Endothelial cell of umbilical vein (primary cell): ENCODE results near the gene SYNE3. TPM values are rescaled to one million over a fixed set of nuclear protein-coding genes. Genes with fewer than 3 reads are reported as not detected.

ENCODE experiments used
- BruUV-seq: library from RNA; stranded (reverse); fragments of 400-500 nt; replicated peaks from 2 replicates; lab custom pipeline; 2021; lab: Mats Ljungman, UMichigan
- CTCF ChIA-PET: fragments of 300-600, 350-600 bp; sonication (Branson Sonifier 250); formaldehyde crosslinking; loops from one replicate; lab custom pipeline; 2021; ENCODE audit warnings: antibody characterized with exemption, inconsistent platforms; lab: Charles Lee
- POLR2A ChIA-PET: fragments of 300-600, 350-600 bp; sonication (Branson Sonifier 250); formaldehyde crosslinking; loops from one replicate; lab custom pipeline; 2021; ENCODE audit warnings: antibody characterized with exemption, inconsistent platforms; lab: Charles Lee
- DNase-seq: peaks from one replicate; pipeline ENCODE4 v3.0.0-alpha.2; 2011; ENCODE audit warnings: low read depth, low spot score
- FAIRE-seq: peaks from 2 replicates; lab custom pipeline; 2011; peaks lifted over from hg19 to GRCh38; lab: Jason Lieb, UNC
- H2AFZ ChIP-seq: 2 replicates; pipeline ENCODE4 v1.6.0; 2012; ENCODE audit warnings: low read depth, low read length, control low read depth, inconsistent platforms
- H3K27ac ChIP-seq: 2 replicates; pipeline ENCODE4 v1.5.1; 2011; ENCODE audit warnings: low read depth, mild to moderate bottlenecking, control low read depth, low read length, moderate library complexity; ENCODE audit not compliant: insufficient read depth
- H3K27me3 ChIP-seq, 2 experiments: 2 replicates each; pipeline versions ENCODE4 v1.6.0 to v1.6.1; 2011; ENCODE audit warnings: low read length in 2 of 2, mixed read lengths in 1 of 2; ENCODE audit not compliant: control insufficient read depth in 2 of 2, insufficient read depth in 2 of 2
- H3K36me3 ChIP-seq, 2 experiments: 2 replicates in 1 of 2; 3 replicates in 1 of 2; pipeline ENCODE4 v1.5.1; 2011; ENCODE audit warnings: low read length in 2 of 2, mild to moderate bottlenecking in 1 of 2, moderate library complexity in 1 of 2; ENCODE audit not compliant: control insufficient read depth in 2 of 2, insufficient read depth in 2 of 2; ENCODE audit errors: extremely low read depth in 1 of 2
- H3K4me1 ChIP-seq: 3 replicates; pipeline ENCODE4 v1.5.1; 2011; ENCODE audit warnings: mild to moderate bottlenecking, low read length; ENCODE audit not compliant: control insufficient read depth, insufficient read depth; ENCODE audit errors: extremely low read depth
- H3K4me2 ChIP-seq: 2 replicates; pipeline ENCODE4 v1.6.1; 2011; ENCODE audit warnings: low read length, control low read depth, mixed read lengths; ENCODE audit not compliant: insufficient read depth
- H3K4me3 ChIP-seq, 3 experiments: fragments of 200-600 bp in 1 of 3; sonication (generic), shearing (Covaris generic) in 1 of 3; replicated peaks in 1 of 3; 2 replicates each; pipeline ENCODE4 v1.5.1; 2011 to 2016; ENCODE audit warnings: control low read depth in 3 of 3, low read length in 3 of 3, mild to moderate bottlenecking in 2 of 3, inconsistent platforms in 1 of 3, low read depth in 1 of 3, moderate library complexity in 1 of 3; ENCODE audit not compliant: insufficient read depth in 1 of 3
- H3K79me2 ChIP-seq: 2 replicates; pipeline ENCODE4 v1.6.0; 2012; ENCODE audit warnings: low read length, inconsistent platforms; ENCODE audit not compliant: control insufficient read depth, insufficient read depth
- H3K9ac ChIP-seq: replicated peaks from 2 replicates; pipeline ENCODE3; 2011; ENCODE audit warnings: low read length, control low read depth; ENCODE audit not compliant: insufficient read depth; ENCODE audit errors: extremely low read depth
- H3K9me1 ChIP-seq: replicated peaks from 3 replicates; pipeline ENCODE4 v1.6.0; 2011; ENCODE audit warnings: mild to moderate bottlenecking, low read length; ENCODE audit not compliant: control insufficient read depth, insufficient read depth; ENCODE audit errors: extremely low read depth
- H3K9me3 ChIP-seq: replicated peaks from 2 replicates; pipeline ENCODE4 v1.5.1; 2012; ENCODE audit warnings: low read length, inconsistent platforms; ENCODE audit not compliant: control insufficient read depth, insufficient read depth
- H4K20me1 ChIP-seq: replicated peaks from 2 replicates; pipeline ENCODE3; 2011; ENCODE audit warnings: mild to moderate bottlenecking, low read length; ENCODE audit not compliant: control insufficient read depth, insufficient read depth; ENCODE audit errors: extremely low read depth
- CTCF ChIP-seq, 2 donors: IDR thresholded peaks; 1 replicate in 1 of 2; 2 replicates in 1 of 2; pipeline ENCODE4 v1.5.1; 2011; ENCODE audit warnings: low read length in 2 of 2, mild to moderate bottlenecking in 2 of 2, moderate library complexity in 2 of 2, control low read depth in 1 of 2, inconsistent platforms in 1 of 2, low read depth in 1 of 2; ENCODE audit not compliant: insufficient read depth in 1 of 2; ENCODE audit errors: extremely low read depth in 1 of 2
- EZH2 ChIP-seq: IDR thresholded peaks from 2 replicates; pipeline ENCODE4 v1.6.1; 2012; ENCODE audit warnings: borderline replicate concordance, low read depth, mild to moderate bottlenecking, moderate library complexity, low read length, inconsistent platforms; ENCODE audit not compliant: severe bottlenecking
- FOS ChIP-seq: IDR thresholded peaks from 2 replicates; pipeline ENCODE4 v1.6.1; 2011; ENCODE audit warnings: mild to moderate bottlenecking, low read length, moderate library complexity, borderline replicate concordance; ENCODE audit not compliant: insufficient read depth
- GATA2 ChIP-seq: IDR thresholded peaks from 2 replicates; pipeline ENCODE4 v1.7.0; 2011; ENCODE audit warnings: low read depth, mild to moderate bottlenecking, moderate library complexity, mixed read lengths, low read length; ENCODE audit not compliant: insufficient read length, insufficient read depth
- JUN ChIP-seq: IDR thresholded peaks from 2 replicates; pipeline ENCODE4 v1.6.1; 2011; ENCODE audit warnings: borderline replicate concordance, low read depth; ENCODE audit not compliant: insufficient read length, insufficient read depth
- MAX ChIP-seq: IDR thresholded peaks from 2 replicates; pipeline ENCODE4 v1.6.1; 2011; ENCODE audit not compliant: insufficient read depth, insufficient read length
- MYC ChIP-seq: IDR thresholded peaks from one replicate; pipeline ENCODE4 v1.6.1; 2011; ENCODE audit warnings: mild to moderate bottlenecking, low read depth, low read length
- POLR2A ChIP-seq: IDR thresholded peaks from 2 replicates; pipeline ENCODE4 v1.6.1; 2012; ENCODE audit warnings: low read depth, mild to moderate bottlenecking, control low read depth, low read length
- POLR2AphosphoS5 ChIP-seq: IDR thresholded peaks from 2 replicates; pipeline ENCODE4 v1.6.1; 2012; ENCODE audit warnings: low read depth, mild to moderate bottlenecking, control low read depth, low read length, moderate library complexity; ENCODE audit not compliant: insufficient read depth
- dilution Hi-C: fragments of 300-500 bp; cut with MboI; formaldehyde crosslinking; loops from one replicate; pipeline ENCODE4 v1.15.0; 2019; ENCODE audit warnings: low sequenced_read_pairs; ENCODE audit not compliant: extremely low pct_ligation_motif_present
- intact Hi-C: fragments of 100-400 bp; cut with micrococcal nuclease; formaldehyde crosslinking; loops from one replicate; pipeline ENCODE4 v1.10.0; 2022
- polyA plus RNA-seq, 4 experiments: library from polyadenylated mRNA; depleted of rRNA in 3 of 4; stranded (reverse) in 3 of 4; unstranded in 1 of 4; fragments of >200 nt; gene quantifications; 2 replicates each; pipeline versions ENCODE4 v1.2.1 to v1.2.3, GENCODE V29; 2011 to 2012; ENCODE audit warnings: missing spikeins in 1 of 4
- total RNA-seq: library from RNA; stranded (reverse); gene quantifications from 2 replicates; pipeline ENCODE4 v1.2.3, GENCODE V29; 2021

Gene SYNE3
- total and polyA plus RNA-seq, 2 donors (not counting 3 experiments of a cell fraction or from before 2014, with no cell fraction given): 3.0 to 18.8 TPM

- Histone ChIP-seq H3K27ac (no peak overlapping the region), H3K9ac (no peak overlapping the region), H3K36me3 (no peaks in the 10 kb centered on the region), H3K4me3 (peak overlapping the region in 1 of 3 experiments; percentile 71), H3K9me1 (no peaks in the 10 kb centered on the region), H2AFZ (no peak overlapping the region), H4K20me1 (no peaks in the 10 kb centered on the region), H3K4me1 (peaks cover 39% of the 10 kb centered on the region), H3K27me3 (no peaks in the 10 kb centered on the region), H3K9me3 (no peaks in the 10 kb centered on the region), H3K79me2 (peaks cover 88% of the 10 kb centered on the region), H3K4me2 (peak overlapping the region; percentile 85)
- TF ChIP-seq MYC (no peak), POLR2A (no peak), CTCF (IDR thresholded peaks at IDR 0.05; ENCODE audit: extremely low read depth in 1 of 2, insufficient read depth in 1 of 2, low read depth in 1 of 2, low read length in 2 of 2) (no peak), POLR2AphosphoS5 (no peak), EZH2 (no peak), GATA2 (no peak), JUN (no peak), FOS (no peak), MAX (no peak)
- dilution Hi-C loops: no loop called here
- intact Hi-C loops: loop anchor here (10.0 kb wide), 2 partner anchors 272 to 968 kb away; partner anchors contain the start of gene PAPOLA
- POLR2A ChIA-PET: interaction anchor here (0.9 kb wide), 1 partner anchor 84 kb away, joined by 3 read pairs; no protein-coding TSS in a partner anchor
- FAIRE-seq: no peak
- CTCF ChIA-PET: interaction anchor here (0.7 to 4.6 kb wide), 9 partner anchors 9 to 110 kb away, joined by 3 to 33 read pairs (median 5); no protein-coding TSS in a partner anchor
- BruUV-seq: no TSS peak
- no peak for DNase-seq
Observed at GRCh38 chr14:95536671-95537070, 20.2 kb upstream of the SYNE3 start.
